ENCODE results near the gene LMBR1L. TPM values are rescaled to one million over a fixed set of nuclear protein-coding genes. Genes with fewer than 3 reads are reported as not detected.
A peak's percentile ranks its signal among the peaks of the same experiment; 100 is the strongest.

The LMBR1L gene
- total and polyA plus RNA-seq, 2 of the 13 experiments (the other 11 are each of a cell fraction or from before 2014, with no cell fraction given) = 12.2 to 65.9 TPM

DNA sequence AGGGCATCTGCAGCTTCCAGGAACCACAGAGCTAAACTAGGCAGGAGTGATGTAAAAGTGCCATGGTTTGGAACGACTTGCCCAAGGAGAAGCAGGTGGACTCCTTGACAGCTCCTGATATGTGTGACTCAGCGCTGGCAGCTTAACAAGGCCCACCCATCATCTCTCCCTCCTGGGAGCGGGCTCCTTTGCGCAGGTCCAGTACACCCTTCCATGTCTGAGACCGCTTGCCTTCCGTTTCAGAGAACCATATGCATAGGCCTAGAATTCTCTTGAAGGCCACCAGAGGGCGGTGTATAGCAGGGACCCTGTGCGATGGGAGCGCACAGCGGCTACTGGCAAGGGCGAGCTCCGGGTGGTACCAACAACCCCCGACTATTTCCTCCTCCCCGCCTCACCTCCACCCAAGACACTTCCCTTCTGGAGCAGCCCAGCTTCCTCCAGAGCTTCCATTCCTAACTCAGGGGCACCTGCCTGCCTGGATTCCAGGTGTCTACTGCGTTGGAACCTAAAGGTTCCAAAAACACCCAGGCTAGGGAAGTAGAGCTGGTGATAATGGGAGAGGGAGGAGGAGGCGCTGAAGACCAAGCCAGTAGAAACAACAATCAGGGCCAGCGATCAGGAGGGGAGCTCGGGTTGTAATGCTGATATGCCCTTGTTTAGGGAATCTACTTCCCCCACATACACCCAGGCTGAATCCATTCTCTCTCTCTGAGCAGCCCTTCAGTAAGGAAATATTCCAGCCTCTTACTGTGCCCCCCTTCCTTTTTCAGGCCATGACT is 22.3 kb downstream of the LMBR1L start (continued):
- TF ChIP-seq, protein P1, sequence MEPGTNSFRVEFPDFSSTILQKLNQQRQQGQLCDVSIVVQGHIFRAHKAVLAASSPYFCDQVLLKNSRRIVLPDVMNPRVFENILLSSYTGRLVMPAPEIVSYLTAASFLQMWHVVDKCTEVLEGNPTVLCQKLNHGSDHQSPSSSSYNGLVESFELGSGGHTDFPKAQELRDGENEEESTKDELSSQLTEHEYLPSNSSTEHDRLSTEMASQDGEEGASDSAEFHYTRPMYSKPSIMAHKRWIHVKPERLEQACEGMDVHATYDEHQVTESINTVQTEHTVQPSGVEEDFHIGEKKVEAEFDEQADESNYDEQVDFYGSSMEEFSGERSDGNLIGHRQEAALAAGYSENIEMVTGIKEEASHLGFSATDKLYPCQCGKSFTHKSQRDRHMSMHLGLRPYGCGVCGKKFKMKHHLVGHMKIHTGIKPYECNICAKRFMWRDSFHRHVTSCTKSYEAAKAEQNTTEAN (CRISPR knock-in tag; conservative IDR thresholded peaks at IDR 0.05) = no peak
- TF ChIP-seq ZNF891 (CRISPR knock-in tag; IDR thresholded peaks at IDR 0.05) (no peak), SYNCRIP (IDR thresholded peaks at IDR 0.05; ENCODE audit: insufficient read depth, low read depth, low read length) (no peak), TBX3 (IDR thresholded peaks at IDR 0.05; ENCODE audit: borderline replicate concordance) (no peak), ARHGAP35 (CRISPR knock-in tag; IDR thresholded peaks at IDR 0.05; ENCODE audit: borderline replicate concordance) (no peak), RBFOX2 (IDR thresholded peaks at IDR 0.05; ENCODE audit: low read depth, low read length) (no peak), ZNF567 (CRISPR knock-in tag; IDR thresholded peaks at IDR 0.05; ENCODE audit: borderline replicate concordance) (no peak), ONECUT2 (CRISPR knock-in tag; IDR thresholded peaks at IDR 0.05) (no peak), ZNF234 (CRISPR knock-in tag; conservative IDR thresholded peaks at IDR 0.05) (no peak), KAT8 (CRISPR knock-in tag; IDR thresholded peaks at IDR 0.05) (0 out of 2 replicates have a peak, but pooled peaks have one; percentile 23), NFYC (CRISPR knock-in tag; IDR thresholded peaks at IDR 0.05) (no peak), NCOR1 (IDR thresholded peaks at IDR 0.05; ENCODE audit: borderline replicate concordance, low read length) (no peak), NFE2L2 (IDR thresholded peaks at IDR 0.05; ENCODE audit: low read length) (no peak), ZNF678 (CRISPR knock-in tag; IDR thresholded peaks at IDR 0.05) (no peak), ZNF720 (CRISPR knock-in tag; IDR thresholded peaks at IDR 0.05) (no peak), ZNF44 (CRISPR knock-in tag; IDR thresholded peaks at IDR 0.05) (no peak), ZNF343 (CRISPR knock-in tag; IDR thresholded peaks at IDR 0.05) (no peak), ZNF614 (CRISPR knock-in tag; IDR thresholded peaks at IDR 0.05; ENCODE audit: borderline replicate concordance) (no peak)
- TF ChIP-seq, protein P2, sequence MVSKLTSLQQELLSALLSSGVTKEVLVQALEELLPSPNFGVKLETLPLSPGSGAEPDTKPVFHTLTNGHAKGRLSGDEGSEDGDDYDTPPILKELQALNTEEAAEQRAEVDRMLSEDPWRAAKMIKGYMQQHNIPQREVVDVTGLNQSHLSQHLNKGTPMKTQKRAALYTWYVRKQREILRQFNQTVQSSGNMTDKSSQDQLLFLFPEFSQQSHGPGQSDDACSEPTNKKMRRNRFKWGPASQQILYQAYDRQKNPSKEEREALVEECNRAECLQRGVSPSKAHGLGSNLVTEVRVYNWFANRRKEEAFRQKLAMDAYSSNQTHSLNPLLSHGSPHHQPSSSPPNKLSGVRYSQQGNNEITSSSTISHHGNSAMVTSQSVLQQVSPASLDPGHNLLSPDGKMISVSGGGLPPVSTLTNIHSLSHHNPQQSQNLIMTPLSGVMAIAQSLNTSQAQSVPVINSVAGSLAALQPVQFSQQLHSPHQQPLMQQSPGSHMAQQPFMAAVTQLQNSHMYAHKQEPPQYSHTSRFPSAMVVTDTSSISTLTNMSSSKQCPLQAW (CRISPR knock-in tag; IDR thresholded peaks at IDR 0.05) = 0 out of 2 replicates have a peak, but pooled peaks have one; percentile 19
- TF ChIP-seq, protein P3, sequence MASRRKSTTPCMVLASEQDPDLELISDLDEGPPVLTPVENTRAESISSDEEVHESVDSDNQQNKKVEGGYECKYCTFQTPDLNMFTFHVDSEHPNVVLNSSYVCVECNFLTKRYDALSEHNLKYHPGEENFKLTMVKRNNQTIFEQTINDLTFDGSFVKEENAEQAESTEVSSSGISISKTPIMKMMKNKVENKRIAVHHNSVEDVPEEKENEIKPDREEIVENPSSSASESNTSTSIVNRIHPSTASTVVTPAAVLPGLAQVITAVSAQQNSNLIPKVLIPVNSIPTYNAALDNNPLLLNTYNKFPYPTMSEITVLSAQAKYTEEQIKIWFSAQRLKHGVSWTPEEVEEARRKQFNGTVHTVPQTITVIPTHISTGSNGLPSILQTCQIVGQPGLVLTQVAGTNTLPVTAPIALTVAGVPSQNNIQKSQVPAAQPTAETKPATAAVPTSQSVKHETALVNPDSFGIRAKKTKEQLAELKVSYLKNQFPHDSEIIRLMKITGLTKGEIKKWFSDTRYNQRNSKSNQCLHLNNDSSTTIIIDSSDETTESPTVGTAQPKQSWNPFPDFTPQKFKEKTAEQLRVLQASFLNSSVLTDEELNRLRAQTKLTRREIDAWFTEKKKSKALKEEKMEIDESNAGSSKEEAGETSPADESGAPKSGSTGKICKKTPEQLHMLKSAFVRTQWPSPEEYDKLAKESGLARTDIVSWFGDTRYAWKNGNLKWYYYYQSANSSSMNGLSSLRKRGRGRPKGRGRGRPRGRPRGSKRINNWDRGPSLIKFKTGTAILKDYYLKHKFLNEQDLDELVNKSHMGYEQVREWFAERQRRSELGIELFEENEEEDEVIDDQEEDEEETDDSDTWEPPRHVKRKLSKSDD (CRISPR knock-in tag; IDR thresholded peaks at IDR 0.05; ENCODE audit: low read depth) = no peak
- TF ChIP-seq, protein P4, sequence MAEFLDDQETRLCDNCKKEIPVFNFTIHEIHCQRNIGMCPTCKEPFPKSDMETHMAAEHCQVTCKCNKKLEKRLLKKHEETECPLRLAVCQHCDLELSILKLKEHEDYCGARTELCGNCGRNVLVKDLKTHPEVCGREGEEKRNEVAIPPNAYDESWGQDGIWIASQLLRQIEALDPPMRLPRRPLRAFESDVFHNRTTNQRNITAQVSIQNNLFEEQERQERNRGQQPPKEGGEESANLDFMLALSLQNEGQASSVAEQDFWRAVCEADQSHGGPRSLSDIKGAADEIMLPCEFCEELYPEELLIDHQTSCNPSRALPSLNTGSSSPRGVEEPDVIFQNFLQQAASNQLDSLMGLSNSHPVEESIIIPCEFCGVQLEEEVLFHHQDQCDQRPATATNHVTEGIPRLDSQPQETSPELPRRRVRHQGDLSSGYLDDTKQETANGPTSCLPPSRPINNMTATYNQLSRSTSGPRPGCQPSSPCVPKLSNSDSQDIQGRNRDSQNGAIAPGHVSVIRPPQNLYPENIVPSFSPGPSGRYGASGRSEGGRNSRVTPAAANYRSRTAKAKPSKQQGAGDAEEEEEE (CRISPR knock-in tag; IDR thresholded peaks at IDR 0.05; ENCODE audit: borderline replicate concordance) = no peak
- TF ChIP-seq, protein P5, sequence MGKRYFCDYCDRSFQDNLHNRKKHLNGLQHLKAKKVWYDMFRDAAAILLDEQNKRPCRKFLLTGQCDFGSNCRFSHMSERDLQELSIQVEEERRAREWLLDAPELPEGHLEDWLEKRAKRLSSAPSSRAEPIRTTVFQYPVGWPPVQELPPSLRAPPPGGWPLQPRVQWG (CRISPR knock-in tag; IDR thresholded peaks at IDR 0.05; ENCODE audit: borderline replicate concordance, low read depth) = no peak
